Measurements from ENCODE around the gene ARL6IP1.

DNA sequence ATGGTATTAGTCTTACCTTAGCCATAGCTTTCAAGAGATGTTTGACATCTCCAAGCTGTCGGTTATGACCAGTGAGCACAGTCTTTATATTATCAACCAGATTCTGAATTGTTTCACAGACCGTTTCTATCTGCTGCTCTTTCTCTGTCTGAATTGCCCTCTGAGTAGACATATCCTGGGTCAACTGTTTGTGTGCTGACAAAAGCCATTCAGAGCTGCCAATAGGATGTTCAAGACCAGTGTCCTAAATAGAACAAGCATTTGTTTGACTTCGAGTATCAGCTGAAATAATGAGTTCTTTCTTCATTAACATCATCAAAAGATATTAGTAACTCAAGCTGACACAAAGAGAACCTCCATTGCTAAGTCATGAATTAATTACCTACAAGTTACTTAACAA lies 14.9 kb upstream of the ARL6IP1 start:
- TF ChIP-seq, protein P1, sequence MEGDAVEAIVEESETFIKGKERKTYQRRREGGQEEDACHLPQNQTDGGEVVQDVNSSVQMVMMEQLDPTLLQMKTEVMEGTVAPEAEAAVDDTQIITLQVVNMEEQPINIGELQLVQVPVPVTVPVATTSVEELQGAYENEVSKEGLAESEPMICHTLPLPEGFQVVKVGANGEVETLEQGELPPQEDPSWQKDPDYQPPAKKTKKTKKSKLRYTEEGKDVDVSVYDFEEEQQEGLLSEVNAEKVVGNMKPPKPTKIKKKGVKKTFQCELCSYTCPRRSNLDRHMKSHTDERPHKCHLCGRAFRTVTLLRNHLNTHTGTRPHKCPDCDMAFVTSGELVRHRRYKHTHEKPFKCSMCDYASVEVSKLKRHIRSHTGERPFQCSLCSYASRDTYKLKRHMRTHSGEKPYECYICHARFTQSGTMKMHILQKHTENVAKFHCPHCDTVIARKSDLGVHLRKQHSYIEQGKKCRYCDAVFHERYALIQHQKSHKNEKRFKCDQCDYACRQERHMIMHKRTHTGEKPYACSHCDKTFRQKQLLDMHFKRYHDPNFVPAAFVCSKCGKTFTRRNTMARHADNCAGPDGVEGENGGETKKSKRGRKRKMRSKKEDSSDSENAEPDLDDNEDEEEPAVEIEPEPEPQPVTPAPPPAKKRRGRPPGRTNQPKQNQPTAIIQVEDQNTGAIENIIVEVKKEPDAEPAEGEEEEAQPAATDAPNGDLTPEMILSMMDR (IDR thresholded peaks at IDR 0.05) = no peak
- TF ChIP-seq POLR2A (IDR thresholded peaks at IDR 0.05) (no peak), POLR2AphosphoS5 (IDR thresholded peaks at IDR 0.05) (no peak), EP300 (IDR thresholded peaks at IDR 0.05) (no peak)
